Iris pigment epithelial cell (primary cell): Measurements from ENCODE around the gene UBXN11.
"Not testable (repeated sequence)": the region's sequence is repeated elsewhere in the genome, so short reads cannot be mapped to it uniquely, and the experiment has no call there.

ENCODE experiments used
- DNase-seq: peaks from one replicate; pipeline ENCODE4 v3.0.0-alpha.2; 2011; ENCODE audit warnings: low read depth

The UBXN11 gene

DNA sequence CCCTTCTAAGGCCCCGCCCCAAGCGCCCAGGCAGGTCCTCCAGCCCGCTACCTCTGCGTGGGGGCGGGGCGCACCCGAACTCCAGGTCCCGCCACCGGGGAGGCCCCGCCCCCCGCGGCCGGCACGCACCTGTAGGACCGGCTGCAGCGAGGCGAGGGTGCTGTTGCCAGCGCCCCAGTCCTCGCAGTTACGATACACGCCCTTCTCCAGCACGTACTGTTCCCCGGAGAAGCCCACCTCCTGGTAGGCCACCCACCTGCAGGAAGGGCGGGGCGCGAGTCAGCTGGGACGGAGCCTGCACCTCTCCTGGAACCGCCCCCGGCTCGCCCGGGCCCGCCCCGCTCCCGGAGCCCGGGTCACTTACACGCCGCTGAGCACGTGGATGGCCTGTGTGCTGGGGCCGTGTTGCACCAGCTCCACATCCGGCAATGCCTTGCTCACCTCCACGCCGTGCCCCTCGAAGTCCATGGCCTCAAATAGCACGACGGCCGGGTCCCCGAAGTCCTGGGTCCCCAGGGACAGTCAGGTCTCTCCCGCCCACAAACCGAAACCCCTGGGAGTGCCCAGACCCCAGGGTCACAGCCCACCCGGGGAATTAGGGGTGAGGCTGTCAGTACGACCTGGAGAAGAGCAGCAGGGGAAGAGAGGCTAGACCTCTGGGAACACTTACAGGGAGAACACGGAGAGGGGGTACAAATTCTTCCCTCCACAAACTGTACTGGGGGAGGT lies 30.2 kb upstream of the UBXN11 start:
- no peak for DNase-seq

DNA sequence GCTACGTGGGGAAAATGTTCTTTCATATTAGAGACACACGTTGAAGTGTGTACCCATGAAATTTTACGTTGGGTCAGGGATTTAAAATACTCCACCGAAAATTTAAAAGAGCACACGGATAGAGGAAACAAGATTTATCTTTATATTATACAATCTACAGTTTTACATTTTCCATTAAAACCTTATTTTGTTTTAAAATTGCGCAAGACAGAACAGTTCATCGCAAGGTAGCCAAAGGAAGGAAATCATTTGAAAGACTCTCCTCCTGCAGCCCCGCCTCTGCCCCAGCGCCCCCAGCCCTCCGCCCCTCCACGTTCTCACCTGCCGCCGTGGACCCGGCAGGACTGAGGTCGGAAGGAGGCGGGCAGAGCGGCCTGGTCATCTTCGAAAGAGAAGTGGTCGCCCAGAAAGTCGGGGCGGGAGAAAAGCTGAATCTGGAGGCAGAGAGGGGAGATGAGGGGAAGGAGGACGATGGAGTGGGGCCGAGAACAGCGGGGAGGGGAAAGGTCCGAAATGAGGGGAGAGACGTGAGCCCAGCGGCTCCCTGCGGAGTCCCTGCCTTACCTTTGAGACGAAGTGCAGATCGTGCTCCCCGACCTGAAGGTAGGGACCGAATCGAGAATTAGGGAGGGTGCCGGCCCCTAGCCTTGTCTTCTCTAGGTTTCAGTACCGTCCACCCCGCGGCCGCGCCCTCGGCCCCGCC lies 29.5 kb upstream of the UBXN11 start:
- no peak for DNase-seq

DNA sequence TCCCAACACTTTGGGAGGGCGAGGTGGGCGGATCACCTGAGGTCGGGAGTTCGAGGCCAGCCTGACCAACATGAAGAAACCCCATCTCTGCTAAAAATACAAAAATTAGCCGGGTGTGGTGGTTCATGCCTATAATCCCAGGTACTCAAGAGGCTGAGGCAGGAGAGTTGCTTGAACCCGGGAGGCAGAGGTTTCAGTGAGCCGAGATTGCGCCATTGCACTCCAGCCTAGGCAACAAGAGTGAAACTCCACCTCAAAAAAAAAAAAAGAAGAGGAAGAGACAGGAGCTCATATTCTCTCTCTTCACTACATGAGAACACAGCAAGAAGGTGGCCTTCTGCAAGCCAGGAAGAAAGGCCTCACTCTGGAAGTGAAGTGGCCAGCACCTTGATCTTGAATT lies 26.9 kb upstream of the UBXN11 start:
- DNase-seq, result not testable (repeated sequence)

DNA sequence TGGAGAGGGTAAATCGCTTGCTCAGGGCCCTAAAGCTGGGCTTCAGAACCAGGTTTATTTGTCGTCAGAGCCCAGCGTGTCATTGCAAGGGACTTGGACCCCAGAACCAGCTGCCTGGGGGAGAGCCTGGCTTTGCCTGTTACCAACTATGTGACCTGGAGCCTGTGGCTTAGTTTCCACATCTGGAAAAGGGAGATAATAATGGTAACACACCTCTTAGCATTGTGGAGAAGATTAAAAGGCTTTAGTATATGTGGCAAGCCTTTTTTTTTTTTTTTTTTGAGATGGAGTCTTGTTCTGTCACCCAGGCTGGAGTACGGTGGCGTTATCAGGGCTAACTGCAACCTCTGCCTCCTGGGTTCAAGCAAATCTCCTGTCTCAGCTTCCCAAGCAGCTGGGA lies 23.8 kb upstream of the UBXN11 start:
- DNase-seq, result no peak

DNA sequence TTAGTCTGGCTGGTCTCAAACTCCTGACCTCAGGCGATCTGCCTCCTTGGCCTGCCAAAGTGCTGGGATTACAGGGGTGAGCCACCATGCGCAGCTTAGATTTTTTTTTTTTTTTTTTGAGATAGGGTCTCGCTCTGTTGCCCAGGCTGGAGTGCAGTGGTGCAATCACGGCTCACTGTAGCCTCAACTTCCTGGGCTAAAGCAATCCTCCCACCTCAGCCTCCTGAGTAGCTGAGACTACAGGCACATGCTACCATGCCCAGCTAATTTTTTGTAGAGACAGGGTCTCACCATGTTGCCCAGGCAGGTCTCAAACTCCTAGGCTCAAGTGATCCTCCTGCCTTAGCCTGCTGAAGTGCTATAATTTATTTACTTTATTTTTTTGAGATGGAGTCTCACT lies 22.9 kb upstream of the UBXN11 start:
- DNase-seq, result not testable (repeated sequence)

DNA sequence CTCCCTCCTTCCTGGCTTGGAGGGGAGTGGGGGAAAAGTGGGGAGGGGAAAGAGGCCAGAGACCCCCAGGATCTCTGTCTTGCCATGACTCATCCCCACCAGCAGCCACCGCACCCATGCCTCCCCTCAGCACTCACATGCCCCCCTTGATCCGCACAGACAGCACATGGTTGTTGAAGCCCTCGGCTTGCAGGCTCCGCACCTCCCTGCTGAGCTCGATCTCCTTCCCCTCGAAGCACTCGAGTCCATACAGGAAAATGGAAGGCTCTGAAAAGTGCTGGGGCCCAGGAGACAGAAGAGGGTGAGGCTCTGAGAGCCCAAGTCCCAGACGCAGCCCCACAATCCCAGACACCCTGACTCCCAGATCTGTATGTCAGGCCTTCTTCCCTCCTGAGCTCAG lies 22.2 kb upstream of the UBXN11 start:
- DNase-seq, result no peak

DNA sequence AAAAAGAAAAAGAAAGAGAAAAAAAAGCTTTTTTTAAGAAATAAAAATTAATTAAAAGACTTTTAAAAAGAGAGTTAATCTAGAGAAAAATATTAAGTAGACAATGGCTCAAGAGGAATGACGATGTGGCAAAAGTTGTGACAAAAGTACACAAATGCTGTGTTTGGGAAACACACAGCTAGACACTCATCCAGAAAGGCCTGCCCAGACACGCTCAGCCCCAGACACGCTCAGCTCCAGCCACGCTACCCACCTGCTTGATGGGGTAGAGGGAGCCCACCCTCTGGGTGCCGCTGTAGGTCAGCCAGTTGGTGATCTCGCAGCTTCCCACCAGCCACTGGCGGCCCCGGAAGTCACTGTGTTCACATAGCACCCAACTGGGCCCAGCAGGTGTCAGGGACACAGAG lies 21.5 kb upstream of the UBXN11 start:
- no peak for DNase-seq

DNA sequence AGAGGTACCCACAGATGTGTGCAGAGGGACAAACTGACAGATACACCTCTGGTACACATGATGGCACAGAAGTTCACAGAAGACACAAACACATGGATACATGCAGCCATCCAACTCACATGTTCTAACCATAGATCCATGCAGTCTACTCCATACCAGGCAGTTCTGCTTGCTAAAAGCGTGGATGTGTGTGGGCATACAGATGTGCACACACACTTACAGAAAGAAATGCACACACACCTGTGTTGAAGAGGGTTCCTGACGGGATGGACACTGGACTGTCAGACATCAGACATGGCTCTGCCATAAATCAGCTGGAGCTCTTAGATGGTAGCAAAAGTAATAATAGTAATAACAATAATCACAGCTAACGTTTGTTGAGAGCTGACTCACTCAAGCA lies 18.1 kb upstream of the UBXN11 start:
- DNase-seq, result no peak

DNA sequence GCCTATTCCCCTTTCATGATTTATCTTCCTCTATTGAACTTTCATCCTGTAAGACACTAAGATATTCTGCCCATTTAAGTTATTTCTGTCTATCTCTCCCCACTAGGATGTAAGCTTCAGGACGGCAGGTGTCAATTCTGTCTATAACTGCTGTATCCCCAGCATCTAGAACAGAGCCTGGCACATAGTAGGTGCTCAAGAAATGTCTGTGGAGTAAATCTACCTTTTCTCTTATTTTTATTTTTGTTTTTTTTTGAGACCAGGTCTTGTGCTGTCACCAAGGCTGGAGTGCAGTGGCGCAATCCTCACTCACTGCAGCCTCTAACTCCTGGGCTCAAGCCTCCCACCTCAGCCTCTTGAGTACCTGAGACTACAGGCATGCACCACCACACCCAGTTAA lies 16.9 kb upstream of the UBXN11 start:
- no peak for DNase-seq

DNA sequence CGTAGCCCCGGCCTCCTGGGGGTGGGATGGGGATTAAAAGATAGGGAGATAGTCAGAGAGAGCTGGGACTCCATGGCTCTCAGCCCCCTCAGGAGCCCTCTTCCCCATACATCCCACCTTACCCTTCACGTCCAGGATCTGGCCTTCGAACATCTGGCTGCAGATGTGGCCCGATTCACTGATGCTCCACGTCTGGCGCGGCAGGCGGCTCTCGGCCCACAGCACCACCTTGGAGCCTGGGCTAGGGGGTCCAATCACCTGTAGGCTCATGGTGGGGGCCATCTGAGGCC lies 15.6 kb upstream of the UBXN11 start:
- no peak for DNase-seq

DNA sequence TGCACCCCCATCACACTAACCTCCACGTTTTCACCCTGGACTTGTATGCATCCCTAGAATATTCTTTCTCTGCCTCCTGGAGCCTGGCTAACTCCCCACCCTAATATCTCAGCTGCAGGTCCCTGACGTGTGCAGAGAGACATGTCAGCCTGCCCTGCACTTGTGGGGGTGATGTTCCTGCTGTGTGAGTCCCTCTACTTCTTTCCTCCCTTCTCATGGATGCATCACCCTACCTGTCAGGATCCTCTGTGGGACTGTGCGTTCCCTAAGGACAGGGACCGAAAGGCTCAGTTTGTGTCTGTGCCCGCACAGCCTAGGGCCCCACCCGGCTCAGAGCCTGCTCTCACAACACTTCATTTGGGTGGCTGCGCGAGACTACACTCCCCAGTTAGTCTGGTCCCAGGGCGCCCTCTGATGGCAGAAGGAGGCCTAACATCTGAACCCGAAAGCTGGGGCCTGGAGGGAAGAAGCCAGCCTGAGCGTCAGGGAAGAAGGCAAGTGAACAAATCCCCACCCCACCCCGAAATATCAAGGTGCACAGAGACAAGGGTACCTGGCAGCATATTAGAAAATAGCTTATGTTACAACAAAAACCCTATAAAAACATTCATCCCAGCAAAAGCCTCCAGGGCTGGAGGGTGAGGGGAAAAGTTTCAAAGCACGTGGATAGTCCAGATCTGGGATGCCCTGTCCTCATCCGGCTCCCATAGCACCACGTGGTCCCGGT lies 15.0 kb upstream of the UBXN11 start:
- DNase-seq, result peak; percentile 79

DNA sequence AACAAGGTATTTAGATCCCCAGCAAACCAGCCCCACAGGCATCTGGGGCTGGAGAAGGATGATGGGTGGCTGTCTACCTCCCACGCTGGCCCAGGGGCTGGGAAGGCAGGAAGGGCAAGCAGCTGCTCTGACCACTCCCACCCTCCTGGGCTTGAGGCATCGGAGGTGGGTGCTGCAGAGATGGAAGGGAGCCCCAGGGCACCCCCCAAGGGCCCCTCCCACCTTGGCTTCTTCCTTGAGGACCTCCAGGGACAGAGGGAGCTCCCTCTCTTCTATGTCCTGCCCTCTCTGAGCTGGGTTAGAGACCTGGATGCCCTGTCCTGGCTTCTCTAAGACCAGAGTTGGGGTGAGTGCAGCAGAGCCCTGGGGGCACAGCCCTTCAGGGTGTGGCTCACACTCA lies 14.5 kb upstream of the UBXN11 start:
- no peak for DNase-seq

DNA sequence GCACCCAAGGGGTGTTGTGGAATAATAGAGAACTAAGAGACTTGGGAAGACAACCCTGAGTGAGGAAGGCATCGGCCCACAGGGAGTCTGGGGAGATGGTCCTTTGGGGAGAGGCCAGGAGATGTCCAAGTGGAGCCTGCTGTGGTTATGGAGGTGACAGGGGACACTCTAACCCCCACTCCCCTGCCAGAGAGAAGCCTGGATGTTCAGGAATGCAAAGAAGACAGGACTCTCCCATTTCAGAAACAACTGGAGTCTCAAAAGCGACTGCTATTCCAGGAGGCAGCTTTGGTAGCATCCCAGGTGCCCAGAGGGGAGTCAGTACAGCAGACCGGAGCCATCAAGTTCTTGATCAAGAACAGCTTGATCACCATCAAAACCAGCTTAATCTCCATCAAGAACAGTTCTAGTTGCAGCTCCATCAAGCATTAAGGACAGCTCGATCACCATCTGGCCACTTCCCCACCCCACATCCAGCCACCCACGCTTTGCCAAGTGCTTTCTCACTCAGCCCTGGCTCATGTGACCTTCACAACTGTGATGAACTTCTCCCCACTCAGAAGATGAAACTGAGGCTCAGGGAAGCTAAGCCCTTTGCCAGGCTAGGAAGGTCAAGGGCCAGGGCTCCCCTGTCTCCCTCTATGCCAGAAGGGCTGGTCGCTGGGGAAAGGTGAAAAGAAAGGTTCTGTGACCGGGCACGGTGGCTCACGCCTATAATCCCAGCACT lies 12.1 kb upstream of the UBXN11 start:
- no peak for DNase-seq

DNA sequence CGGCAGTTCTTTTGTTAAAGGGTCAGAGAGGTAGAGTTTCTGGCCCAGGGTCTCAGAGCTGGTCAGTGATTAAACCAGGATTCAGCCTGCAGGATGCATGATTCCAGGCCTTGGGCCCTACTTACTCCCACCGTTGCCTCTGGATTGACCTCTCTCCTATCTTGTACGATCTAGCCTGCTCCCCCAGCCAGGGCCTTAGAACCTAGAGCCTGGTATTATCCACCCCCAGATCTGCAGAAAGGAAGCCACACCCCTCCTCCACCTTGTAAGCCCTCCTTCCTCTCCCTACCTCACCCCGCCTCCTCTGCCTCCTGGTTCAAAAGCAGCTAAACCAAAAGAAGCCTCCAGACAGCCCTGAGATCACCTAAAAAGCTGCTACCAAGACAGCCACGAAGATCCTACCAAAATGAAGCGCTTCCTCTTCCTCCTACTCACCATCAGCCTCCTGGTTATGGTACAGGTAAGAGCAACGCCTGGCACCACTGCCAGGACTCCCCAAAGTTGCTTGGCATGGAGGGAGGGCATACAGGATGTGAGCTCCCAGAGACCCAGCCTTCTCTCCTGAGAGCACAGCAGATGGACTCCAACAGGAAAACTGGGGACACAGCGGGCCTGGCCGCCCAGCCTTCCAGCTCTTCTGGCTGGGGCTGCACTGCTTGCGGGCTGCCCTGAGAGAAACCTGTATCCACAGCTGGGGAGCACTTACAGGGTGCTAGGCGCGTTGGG lies 11.3 kb upstream of the UBXN11 start, which contains the start of gene CD52:
TSS of gene CD52 (plus strand) at position 347 of the 726 bp plus-strand sequence. CDS start at position 407, 60 bp downstream.
- DNase-seq, result no peak

DNA sequence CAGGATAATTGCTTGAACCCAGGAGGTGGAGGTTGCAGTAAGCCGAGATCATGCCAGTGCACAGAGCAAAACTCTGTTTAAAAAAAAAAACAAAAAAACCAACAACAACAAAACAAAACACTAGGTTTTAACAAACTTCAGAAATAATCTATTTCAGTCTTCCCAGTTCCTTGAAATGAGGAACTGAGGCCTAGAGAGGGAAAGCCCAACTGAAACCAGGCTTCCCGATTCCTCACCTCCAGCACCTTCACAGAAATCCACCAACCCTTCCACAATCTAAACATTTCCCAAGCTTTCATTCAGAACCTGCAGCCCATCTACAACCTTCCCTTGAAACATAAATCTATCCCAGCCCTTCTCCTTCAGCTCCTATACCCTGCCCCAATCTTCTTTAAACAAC lies 10.7 kb upstream of the UBXN11 start:
- DNase-seq, result no peak

DNA sequence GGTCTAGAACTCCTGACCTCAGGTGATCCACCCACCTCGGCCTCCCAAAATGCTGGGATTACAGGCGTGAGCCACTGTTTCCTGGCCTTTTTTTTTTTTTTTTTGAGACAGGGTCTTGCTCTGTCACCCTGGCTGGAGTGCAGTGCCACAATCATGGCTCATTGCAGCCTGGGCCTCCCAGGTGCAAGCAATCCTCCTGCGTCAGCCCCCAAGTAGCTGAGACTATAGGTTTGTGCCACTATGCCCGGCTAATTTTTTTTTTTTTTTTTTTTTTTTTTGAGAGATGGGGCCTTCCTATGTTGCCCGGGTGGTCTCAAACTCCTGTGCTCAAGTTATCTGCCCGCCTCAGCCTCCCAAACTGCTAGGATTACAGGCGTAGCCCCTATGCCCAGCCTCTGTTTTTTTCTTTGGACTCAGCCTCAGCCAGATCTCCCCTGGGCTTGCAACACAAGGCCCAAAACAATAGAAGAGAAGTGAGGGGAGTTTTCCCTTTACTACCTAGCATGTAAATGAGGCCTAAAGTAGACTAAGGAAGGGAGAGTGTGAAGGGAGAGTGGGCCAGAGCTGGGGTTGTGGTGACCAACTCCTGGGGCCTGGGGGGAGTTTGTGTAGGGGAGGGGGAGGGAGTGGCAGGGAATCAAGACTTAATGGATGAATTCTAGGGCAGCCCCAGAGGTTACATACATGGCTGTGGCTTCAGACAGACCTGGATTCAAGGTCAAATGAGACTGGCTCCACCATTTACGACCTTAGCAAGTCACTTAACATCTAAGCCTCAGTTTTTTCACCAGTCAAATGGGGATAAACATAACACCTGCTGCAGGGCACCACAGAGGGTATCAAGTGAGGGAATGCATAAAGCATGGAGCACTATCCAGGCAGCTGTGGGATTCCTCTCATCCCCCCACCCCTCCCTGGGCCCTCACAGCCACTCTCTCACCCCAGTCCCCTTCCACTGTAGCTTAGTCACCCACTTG lies 9.7 kb upstream of the UBXN11 start:
- DNase-seq, result no peak

DNA sequence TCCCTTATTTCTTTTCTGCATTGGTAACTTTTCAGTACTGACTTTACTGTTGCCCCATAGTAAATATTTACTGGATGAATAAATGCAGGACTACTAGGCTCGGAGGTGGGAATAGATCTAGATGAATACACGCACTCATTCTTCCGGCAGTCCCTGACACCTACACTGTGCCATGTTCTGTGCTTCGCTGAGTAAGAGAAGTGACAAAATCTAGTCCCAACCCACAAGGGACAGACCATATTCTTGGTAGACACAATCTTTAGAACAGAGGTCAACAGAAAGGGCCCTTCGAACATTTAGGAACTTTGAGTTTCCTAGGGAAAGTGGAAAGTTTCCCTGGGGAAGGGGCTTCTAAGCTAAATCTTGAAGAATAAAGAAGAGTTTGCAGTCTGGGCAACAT lies 8.1 kb upstream of the UBXN11 start:
- no peak for DNase-seq

DNA sequence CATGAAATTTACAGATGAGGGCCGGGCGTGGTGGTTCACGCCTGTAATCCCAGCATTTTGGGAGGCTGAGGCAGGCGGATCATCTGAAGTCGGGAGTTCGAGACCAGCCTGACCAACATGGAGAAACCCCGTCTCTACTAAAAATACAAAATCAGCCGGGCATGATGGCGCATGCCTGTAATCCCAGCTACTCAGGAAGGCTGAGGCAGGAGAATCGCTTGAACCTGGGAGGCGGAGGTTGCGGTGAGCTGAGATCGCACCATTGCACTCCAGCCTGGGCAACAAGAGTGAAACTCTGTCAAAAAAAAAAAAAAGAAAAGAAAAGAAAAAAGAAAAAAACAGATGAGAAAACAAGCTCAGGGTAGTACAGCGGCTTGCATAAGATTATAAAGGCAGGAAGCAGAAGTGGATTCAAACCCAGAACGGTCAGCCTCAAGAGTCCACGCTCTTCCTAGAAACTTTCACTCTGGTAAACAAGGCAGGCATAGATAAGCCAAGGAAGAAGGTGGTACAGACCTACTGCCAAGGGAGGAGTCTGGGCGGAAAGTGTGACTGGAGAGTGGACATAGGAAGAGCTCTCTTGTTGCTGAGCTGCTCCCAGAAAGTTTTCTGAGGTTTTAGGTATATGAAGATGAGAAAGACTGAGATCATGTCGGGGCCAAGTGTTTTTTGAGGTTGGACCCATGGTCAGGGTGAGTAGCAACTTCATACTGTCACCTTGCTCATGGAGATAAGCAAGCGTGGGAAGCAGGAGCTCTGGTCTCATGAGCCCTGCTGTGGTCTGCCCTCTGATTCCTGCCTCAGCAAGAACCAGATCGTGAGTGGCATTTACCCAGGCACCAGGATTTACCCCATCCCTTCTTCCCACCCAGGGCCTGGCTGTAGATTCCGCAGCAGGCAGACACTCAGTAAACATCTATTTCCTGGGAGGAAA lies 1.8 kb upstream of the UBXN11 start:
- not testable (repeated sequence) for DNase-seq

DNA sequence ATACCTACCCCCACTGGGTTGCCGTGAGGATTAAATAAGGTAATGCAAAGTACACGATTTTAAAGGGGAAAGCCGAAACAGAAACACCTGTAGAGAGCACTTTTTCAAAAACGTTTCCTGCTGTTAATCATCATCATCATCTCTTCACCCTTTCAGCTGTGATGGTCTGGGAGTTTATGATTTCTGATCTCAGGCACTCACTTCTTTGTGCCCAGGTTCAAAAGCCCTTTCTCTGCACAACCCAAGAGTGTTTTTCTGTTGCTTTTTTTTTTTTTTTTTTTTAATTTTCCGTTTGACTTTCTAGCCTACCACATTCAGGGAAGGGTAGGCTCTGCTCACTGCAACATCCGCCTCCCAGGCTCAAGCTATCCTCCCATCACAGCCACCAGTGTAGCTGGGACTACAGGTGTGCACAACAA lies 936 bp upstream of the UBXN11 start:
- no peak for DNase-seq
